ENCODE measurements around the gene C2CD2.
"Not testable (repeated sequence)": the region's sequence is repeated elsewhere in the genome, so short reads cannot be mapped to it uniquely, and the experiment has no call there.

C2CD2 gene

DNA sequence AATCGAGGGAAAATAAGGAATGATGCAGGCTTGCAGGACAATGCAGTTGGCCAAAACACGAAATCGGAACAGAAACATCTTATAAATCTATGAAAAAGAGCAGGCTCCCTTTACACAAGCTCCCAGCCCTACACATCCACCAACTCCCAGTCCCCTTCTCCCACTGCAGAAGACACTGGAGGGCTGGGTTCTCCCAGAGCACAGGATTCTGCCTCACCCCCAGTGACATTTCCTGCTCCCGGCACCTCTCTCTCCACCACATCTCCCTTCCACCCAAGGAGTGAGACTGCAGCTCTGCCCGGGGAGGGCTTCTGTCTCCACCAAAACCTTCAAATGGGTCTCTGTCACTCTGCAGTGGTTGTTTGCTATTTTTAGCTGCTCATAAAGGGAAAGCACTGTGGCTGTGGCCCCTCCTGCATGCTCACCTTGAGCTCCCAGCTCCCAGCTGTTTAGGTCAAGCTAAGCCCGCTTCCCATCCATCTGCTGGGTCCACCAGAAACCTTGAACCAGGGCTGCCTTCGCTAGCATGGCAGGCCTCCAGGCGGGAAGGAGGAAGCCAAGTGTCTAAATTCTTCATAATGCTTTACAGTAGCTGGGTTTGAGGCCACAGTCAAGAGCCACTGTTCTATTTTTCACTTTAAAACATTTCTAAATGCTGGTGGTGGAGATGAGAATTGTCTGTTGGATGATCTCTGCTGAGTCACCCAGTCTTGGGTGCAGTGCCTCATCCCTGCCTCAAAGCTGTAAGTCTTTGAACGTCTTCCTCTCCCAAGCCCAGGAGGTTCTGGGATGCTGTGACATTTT lies 3.3 kb upstream of the C2CD2 start:
- H3K9me3 ChIP-seq (ENCODE audit: insufficient read depth, low read depth, low read length), result no peaks in the 10 kb centered on the region
- no peak overlapping the region for H3K4me3 ChIP-seq (ENCODE audit: low read length)
- H3K9ac ChIP-seq (ENCODE audit: low read depth, low read length), result no peak overlapping the region
- no peaks in the 10 kb centered on the region for H3K36me3 ChIP-seq (ENCODE audit: insufficient read depth, low read length)
- peaks cover 14% of the 10 kb centered on the region for H3K27me3 ChIP-seq (ENCODE audit: insufficient read depth, low read length)
- H3K27ac ChIP-seq (ENCODE audit: low read depth, low read length), result no peak overlapping the region
- H3K4me1 ChIP-seq (ENCODE audit: insufficient read depth, low read length), result 0 out of 2 replicates have a peak, but pooled peaks cover 4% of the 10 kb centered on the region
- WGBS, result 92% methylated on average over 9 of the region's 9 CpGs

DNA sequence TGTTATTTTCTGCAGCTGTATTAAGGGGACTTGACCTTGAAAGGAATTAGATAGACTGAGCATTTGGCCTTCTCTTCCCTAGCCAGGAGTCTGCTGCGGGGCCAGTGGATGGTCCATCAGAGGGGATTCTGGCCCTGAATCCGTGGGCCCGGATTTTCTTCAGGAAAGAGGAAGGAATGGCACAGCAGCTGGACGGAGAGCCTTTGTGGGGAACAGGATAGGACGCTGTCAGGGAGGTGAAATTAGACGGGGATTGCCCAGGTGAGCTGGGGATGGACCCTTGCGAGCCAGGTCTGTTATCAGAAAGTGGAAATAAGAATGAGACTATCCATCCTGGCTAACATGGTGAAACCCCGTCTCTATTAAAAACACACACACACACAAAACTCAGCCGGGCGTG lies 1.7 kb upstream of the C2CD2 start:
- H3K9me3 ChIP-seq (ENCODE audit: insufficient read depth, low read depth, low read length), result no peaks in the 10 kb centered on the region
- H3K4me3 ChIP-seq (ENCODE audit: low read length), result no peak overlapping the region
- H3K4me1 ChIP-seq (ENCODE audit: insufficient read depth, low read length), result peaks cover 14% of the 10 kb centered on the region
- no peak overlapping the region for H3K9ac ChIP-seq (ENCODE audit: low read depth, low read length)
- 92% methylated on average over 10 of the region's 10 CpGs for WGBS
- H3K27me3 ChIP-seq (ENCODE audit: insufficient read depth, low read length), result peaks cover 24% of the 10 kb centered on the region
- no peaks in the 10 kb centered on the region for H3K36me3 ChIP-seq (ENCODE audit: insufficient read depth, low read length)
- H3K27ac ChIP-seq (ENCODE audit: low read depth, low read length), result no peak overlapping the region

DNA sequence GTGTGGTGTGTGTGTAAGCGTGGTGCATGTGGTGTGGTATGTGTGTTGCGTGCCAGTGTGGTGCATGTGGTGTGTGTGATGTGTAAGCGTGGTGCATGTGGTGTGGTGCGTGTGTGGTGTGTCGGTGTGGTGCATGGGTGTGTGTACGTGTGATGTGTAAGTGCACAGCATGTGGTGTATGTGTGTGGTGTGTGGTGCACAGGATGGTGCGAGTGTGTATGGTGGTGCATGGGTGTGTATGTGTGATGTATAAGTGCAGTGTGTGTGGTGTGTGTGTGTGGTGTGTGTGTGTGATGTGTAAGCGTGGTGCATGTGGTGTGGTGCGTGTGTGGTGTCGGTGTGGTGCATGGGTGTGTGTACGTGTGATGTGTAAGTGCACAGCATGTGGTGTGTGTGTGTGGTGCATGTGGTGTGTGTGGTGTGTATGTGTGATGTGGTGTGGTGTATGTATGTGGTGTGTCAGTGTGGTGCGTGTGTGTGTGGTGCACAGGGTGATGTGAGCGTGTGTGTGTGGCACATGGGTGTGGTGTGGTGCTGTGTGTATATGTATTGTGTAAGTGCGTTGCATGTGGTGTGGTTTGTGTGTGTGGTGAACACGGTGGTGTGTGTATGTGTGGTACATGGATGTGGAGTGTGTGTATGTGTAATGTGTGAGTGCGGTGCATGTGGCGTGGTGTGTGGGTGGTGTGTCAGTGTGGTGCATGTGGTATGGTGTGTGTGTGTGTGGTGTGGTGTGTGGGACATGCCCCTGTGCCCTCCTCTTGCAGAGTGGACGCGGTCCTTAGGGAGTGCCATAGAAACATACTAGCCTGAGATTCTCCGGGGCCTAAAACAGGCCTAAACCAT lies 1.1 kb upstream of the C2CD2 start:
- Histone ChIP-seq H3K4me3 (ENCODE audit: low read length) (no peak overlapping the region; the same call in 1 of the 2 replicates), H3K27ac (ENCODE audit: low read depth, low read length) (no peak overlapping the region), H3K27me3 (ENCODE audit: insufficient read depth, low read length) (peaks cover 24% of the 10 kb centered on the region), H3K4me1 (ENCODE audit: insufficient read depth, low read length) (peaks cover 16% of the 10 kb centered on the region), H3K9ac (ENCODE audit: low read depth, low read length) (no peak overlapping the region; the same call in 1 of the 2 replicates), H3K9me3 (ENCODE audit: insufficient read depth, low read depth, low read length) (no peaks in the 10 kb centered on the region), H3K36me3 (ENCODE audit: insufficient read depth, low read length) (no peaks in the 10 kb centered on the region)
- WGBS, result 94% methylated on average over 20 of the region's 20 CpGs

DNA sequence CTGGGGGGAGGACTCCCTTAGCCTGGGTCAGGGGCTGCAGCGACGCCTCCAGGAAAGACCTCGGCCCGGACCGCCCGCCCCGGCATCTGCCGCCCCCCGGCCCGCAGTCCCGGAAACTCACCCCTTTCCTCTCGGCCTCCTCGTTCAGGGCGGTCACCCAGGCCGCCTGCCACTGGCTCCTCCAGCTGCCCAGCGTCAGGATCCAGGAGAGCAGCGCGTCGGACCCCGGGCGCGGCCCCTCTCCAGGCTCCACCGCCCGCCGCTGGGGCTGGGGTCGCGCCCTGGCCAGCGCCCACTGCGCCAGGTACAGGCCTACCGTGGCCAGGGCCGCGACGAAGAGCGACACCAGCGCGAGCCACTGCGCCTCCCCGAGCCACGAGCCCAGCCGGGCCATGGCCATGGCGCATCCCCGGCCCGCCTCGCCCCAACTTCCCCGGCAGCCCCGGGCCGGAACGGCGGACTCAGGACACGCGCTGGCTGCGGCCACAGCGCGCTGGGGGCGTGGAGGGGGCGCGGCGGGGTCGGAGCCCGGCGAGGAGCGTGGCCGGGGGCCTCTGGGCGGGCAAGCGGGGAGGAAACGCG lies 478 bp downstream of the C2CD2 start:
- WGBS, result under 1% methylated on average over 67 of the region's 67 CpGs
- no peak overlapping the region for H3K27ac ChIP-seq (ENCODE audit: low read depth, low read length)
- H3K9me3 ChIP-seq (ENCODE audit: insufficient read depth, low read depth, low read length), result no peaks in the 10 kb centered on the region
- peaks cover 16% of the 10 kb centered on the region for H3K4me1 ChIP-seq (ENCODE audit: insufficient read depth, low read length)
- H3K36me3 ChIP-seq (ENCODE audit: insufficient read depth, low read length), result no peaks in the 10 kb centered on the region
- peak overlapping the region; percentile 58 for H3K4me3 ChIP-seq (ENCODE audit: low read length)
- peaks cover 24% of the 10 kb centered on the region for H3K27me3 ChIP-seq (ENCODE audit: insufficient read depth, low read length)
- H3K9ac ChIP-seq (ENCODE audit: low read depth, low read length), result peak overlapping the region; percentile 65

DNA sequence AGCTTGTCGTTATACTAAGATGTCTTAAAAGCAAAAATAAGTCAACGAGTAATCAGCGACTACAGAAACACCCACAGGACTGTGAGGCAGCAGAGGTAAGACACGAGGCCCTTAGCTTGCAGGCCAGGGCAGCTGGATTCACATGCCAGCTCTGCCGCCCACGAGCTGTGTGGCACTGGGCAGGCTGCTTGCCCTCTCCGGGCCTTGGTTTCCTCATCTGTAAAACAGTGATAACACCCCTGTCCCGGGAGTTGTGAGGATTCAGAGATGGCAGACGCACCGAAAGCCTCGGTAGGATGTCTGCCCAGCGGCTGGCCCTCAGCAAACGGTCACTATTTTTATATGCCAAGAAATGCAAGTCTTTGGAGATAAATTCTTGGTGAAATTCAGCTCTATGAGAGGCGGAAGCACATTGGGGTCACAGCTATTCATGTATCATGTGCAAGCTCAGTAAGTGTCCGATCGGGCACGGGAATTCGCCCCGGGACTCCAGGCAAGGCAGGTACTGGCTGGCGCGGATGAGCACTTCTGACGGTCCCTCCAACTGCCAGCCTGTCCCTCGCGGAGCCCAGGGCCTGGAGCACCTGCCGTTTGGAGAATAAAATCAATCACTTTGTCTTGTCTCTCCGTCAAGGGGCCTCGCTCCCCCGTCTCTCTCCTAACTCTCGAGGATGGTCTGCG lies 1.1 kb downstream of the C2CD2 start:
- Histone ChIP-seq H3K4me3 (ENCODE audit: low read length) (peak overlapping the region; percentile 58), H3K27ac (ENCODE audit: low read depth, low read length) (no peak overlapping the region), H3K27me3 (ENCODE audit: insufficient read depth, low read length) (peaks cover 24% of the 10 kb centered on the region), H3K36me3 (ENCODE audit: insufficient read depth, low read length) (no peaks in the 10 kb centered on the region), H3K9ac (ENCODE audit: low read depth, low read length) (0 out of 2 replicates have a peak overlapping the region, but pooled peaks have one; percentile 65), H3K9me3 (ENCODE audit: insufficient read depth, low read depth, low read length) (no peaks in the 10 kb centered on the region), H3K4me1 (ENCODE audit: insufficient read depth, low read length) (peaks cover 16% of the 10 kb centered on the region)
- 41% methylated on average over 30 of the region's 30 CpGs for WGBS

DNA sequence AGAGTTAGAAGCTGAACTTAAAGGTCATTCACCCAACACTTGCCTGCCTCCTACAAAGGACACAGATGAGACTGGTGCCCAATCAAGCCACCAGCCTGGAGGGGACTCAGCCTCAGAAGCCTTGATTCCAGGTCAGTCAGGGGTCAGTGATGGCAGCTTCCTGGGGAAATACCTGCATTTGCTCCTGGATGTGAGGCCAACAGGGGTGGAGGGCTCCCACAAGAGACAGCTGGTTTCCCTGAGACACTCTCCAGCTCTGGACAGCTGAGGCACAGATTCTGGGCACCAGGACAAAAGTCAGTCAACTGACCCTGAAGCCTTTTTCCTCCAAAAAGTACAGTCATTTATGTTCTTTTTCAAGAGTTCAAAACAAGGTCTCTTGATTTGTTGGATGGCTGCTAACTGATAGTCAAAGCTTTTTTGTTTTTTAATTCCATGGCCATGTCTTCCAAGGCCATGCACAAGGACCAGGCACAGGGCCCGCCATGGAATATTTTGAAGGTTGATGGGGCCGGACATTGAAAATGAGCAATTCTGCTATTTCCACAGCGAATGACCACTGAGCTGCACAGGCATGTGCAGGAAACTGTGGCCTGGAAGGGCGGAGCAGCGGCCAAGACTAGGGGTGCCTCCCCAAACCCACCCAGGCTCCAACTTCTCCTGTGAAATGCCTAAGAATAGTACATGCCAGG lies 1.8 kb downstream of the C2CD2 start:
- H3K27ac ChIP-seq (ENCODE audit: low read depth, low read length), result no peak overlapping the region
- peaks cover 16% of the 10 kb centered on the region for H3K4me1 ChIP-seq (ENCODE audit: insufficient read depth, low read length)
- no peak overlapping the region for H3K4me3 ChIP-seq (ENCODE audit: low read length)

DNA sequence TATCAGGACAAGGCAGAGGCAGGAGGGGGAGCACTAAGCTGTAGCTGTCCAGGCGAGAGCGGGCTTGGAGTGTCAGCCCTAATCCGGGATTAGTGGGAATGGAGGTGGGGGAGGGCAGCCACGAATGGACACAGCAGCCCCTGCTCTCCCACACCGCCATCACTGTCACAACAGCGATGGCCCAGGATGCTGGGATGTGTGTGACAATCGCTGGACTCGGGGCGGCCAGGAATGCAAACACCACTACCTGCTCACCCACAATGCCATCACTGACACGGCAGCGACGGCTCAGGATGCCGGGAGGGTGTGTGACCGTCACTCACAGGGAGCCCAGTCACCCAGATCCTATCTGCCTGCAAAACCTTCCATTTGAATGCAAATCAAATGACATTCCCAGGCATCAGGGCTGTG lies 2.9 kb downstream of the C2CD2 start:
- H3K4me3 ChIP-seq (ENCODE audit: low read length), result 0 out of 2 replicates have a peak overlapping the region, but pooled peaks have one; percentile 22
- peaks cover 24% of the 10 kb centered on the region for H3K27me3 ChIP-seq (ENCODE audit: insufficient read depth, low read length)
- no peaks in the 10 kb centered on the region for H3K36me3 ChIP-seq (ENCODE audit: insufficient read depth, low read length)
- 19% methylated on average over 14 of the region's 14 CpGs for WGBS
- no peaks in the 10 kb centered on the region for H3K9me3 ChIP-seq (ENCODE audit: insufficient read depth, low read depth, low read length)
- peaks cover 16% of the 10 kb centered on the region for H3K4me1 ChIP-seq (ENCODE audit: insufficient read depth, low read length)
- no peak overlapping the region for H3K9ac ChIP-seq (ENCODE audit: low read depth, low read length)
- no peak overlapping the region for H3K27ac ChIP-seq (ENCODE audit: low read depth, low read length)

More for the DNA sequence above, 1.8 kb downstream of the C2CD2 start:
- Histone ChIP-seq H3K27me3 (ENCODE audit: insufficient read depth, low read length) (peaks cover 24% of the 10 kb centered on the region), H3K36me3 (ENCODE audit: insufficient read depth, low read length) (no peaks in the 10 kb centered on the region), H3K9ac (ENCODE audit: low read depth, low read length) (no peak overlapping the region), H3K9me3 (ENCODE audit: insufficient read depth, low read depth, low read length) (no peaks in the 10 kb centered on the region)
- WGBS, result 95% methylated on average over 5 of the region's 5 CpGs

DNA sequence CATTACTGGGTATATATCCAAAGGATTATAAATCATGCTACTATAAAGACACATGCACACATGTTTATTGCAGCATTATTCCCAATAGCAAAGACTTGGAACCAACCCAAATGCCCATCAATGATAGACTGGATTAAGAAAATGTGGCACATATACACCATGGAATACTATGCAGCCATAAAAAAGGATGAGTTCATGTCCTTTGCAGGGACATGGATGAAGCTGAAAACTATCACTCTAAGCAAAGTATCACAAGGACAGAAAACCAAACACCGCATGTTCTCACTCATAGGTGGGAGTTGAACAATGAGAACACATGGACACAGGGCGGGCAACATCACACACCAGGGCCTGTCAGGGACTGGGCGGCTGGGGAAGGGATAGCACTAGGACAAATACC lies 4.2 kb downstream of the C2CD2 start:
- peaks cover 24% of the 10 kb centered on the region for H3K27me3 ChIP-seq (ENCODE audit: insufficient read depth, low read length)
- H3K4me3 ChIP-seq (ENCODE audit: low read length); H3K9me3 ChIP-seq (ENCODE audit: insufficient read depth, low read depth, low read length); H3K27ac ChIP-seq (ENCODE audit: low read depth, low read length); H3K9ac ChIP-seq (ENCODE audit: low read depth, low read length); H3K36me3 ChIP-seq (ENCODE audit: insufficient read depth, low read length): not testable (repeated sequence)
- WGBS, result 92% methylated on average over 3 of the region's 3 CpGs
- peaks cover 16% of the 10 kb centered on the region for H3K4me1 ChIP-seq (ENCODE audit: insufficient read depth, low read length)

DNA sequence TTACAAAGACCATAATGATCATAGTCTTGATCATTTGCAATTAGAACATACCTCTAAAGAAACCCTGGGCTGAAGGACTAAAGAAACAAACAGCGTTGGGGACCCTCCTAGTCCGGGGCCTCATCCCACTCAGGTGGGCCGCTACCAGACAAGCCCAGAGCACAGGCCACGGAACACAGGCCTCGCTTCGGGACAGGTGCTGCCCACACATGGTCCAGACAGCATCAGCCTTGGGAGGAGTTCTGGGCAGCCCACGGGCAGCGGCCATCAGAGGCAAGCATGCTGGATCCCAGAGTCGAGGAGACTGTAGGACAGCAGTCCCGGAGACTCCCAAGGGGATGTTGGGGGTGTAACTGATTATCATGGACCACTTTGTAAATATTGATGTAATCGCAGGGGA lies 4.9 kb downstream of the C2CD2 start:
- Histone ChIP-seq H3K4me1 (ENCODE audit: insufficient read depth, low read length) (peaks cover 16% of the 10 kb centered on the region), H3K9me3 (ENCODE audit: insufficient read depth, low read depth, low read length) (no peaks in the 10 kb centered on the region), H3K4me3 (ENCODE audit: low read length) (no peak overlapping the region), H3K36me3 (ENCODE audit: insufficient read depth, low read length) (no peaks in the 10 kb centered on the region), H3K27ac (ENCODE audit: low read depth, low read length) (no peak overlapping the region), H3K9ac (ENCODE audit: low read depth, low read length) (no peak overlapping the region), H3K27me3 (ENCODE audit: insufficient read depth, low read length) (peaks cover 24% of the 10 kb centered on the region)
- WGBS, result 95% methylated on average over 11 of the region's 11 CpGs

DNA sequence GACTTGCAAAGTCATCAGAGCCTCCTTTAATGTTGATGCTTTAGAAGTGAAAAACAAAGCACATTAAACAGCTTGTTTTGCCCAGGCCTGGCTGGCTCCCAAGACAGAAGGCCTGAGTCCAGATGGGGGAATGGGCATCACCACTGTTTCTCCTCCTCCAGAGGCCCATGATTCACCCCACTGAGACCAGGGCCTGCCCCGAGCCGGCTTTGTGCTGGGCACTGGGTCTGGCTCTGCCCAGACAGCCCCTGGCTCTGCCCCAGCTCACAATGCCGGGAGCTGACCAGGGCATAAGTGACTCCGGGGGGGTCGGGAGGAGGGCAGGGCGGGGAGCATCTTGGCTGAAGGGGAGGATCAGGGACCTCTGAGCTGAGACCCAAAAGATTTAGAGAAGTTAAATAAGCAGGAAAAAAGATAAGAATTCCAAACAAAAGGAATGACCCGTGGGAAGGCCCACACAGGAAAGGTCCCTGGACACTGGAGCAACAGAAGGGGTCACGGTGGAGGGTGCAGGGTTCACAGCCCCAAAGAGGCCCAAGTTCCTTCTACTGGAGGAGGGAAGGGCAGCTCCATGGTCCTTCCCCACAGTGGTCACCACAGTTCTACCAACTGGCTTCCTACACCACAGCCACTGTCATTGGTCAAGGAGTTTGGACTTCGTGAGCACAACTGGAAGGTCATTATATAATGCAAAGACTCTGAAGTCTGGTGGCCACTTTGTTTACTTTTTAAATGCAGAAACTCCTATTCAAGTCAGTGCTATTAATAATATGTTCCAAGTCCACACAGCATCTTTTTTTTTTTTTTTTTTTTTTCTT lies 5.5 kb downstream of the C2CD2 start:
- Histone ChIP-seq H3K27me3 (ENCODE audit: insufficient read depth, low read length) (peaks cover 22% of the 10 kb centered on the region), H3K9ac (ENCODE audit: low read depth, low read length) (no peak overlapping the region), H3K9me3 (ENCODE audit: insufficient read depth, low read depth, low read length) (no peaks in the 10 kb centered on the region), H3K36me3 (ENCODE audit: insufficient read depth, low read length) (no peaks in the 10 kb centered on the region), H3K4me3 (ENCODE audit: low read length) (no peak overlapping the region), H3K4me1 (ENCODE audit: insufficient read depth, low read length) (peaks cover 16% of the 10 kb centered on the region), H3K27ac (ENCODE audit: low read depth, low read length) (no peak overlapping the region)
- 91% methylated on average over 9 of the region's 9 CpGs for WGBS

Data from HUES64 (cell line).